ENCODE results near the gene DCTN3.
A peak's percentile ranks its signal among the peaks of the same experiment; 100 is the strongest.

DCTN3 gene

GRCh38 chr9:34653151-34654072 lies 33.1 kb upstream of the DCTN3 start:
- no peak for DNase-seq
- Histone ChIP-seq H3K9me3 (ENCODE audit: insufficient read depth, low read depth, low read length) (peaks cover 3% of the 10 kb centered on the region), H3K18ac (ENCODE audit: low read length) (no peak overlapping the region), H2BK120ac (ENCODE audit: insufficient read depth, low read length, poor library complexity) (no peak overlapping the region), H2BK12ac (ENCODE audit: low read length) (no peak overlapping the region), H2BK5ac (ENCODE audit: low read depth, low read length, poor library complexity) (no peak overlapping the region), H2AFZ (ENCODE audit: insufficient read depth, low read length, poor library complexity) (no peak overlapping the region), H3K14ac (ENCODE audit: low read length) (peak overlapping the region; percentile 6), H3K27ac (ENCODE audit: low read depth, low read length) (no peak overlapping the region), H3K4me2 (ENCODE audit: low read length) (no peak overlapping the region), H3K4me1 (ENCODE audit: control insufficient read depth in 1 of 2, insufficient read depth in 2 of 2, low read length in 2 of 2) (peaks cover 23 to 28% of the 10 kb centered on the region in 2 experiments), H3K4me3 (ENCODE audit: low read depth, low read length) (no peak overlapping the region), H4K8ac (ENCODE audit: low read depth, low read length) (no peak overlapping the region), H3K36me3 (ENCODE audit: control insufficient read depth in 1 of 2, insufficient read depth in 2 of 2, low read length in 2 of 2) (peaks cover 13% of the 10 kb centered on the region in 2 experiments), H2AK5ac (ENCODE audit: low read length) (no peak overlapping the region), H3K9ac (ENCODE audit: low read length) (no peak overlapping the region), H3K23ac (ENCODE audit: low read length) (no peak overlapping the region), H3K79me1 (ENCODE audit: low read length) (peaks cover 4% of the 10 kb centered on the region), H4K91ac (ENCODE audit: low read depth, low read length) (no peak overlapping the region), H3K79me2 (ENCODE audit: control insufficient read depth, insufficient read depth, low read length, poor library complexity) (no peaks in the 10 kb centered on the region), H4K12ac (ENCODE audit: low read depth, low read length) (no peak overlapping the region), H3K27me3 (ENCODE audit: insufficient read depth, low read length) (no peaks in the 10 kb centered on the region), H3K4ac (ENCODE audit: low read depth, low read length) (no peak overlapping the region)
- no CpG with 5 or more reads among the region's 11 CpGs for WGBS (ENCODE audit: extremely low coverage, insufficient coverage, insufficient read length)

GRCh38 chr9:34652602-34653000 lies 32.3 kb upstream of the DCTN3 start:
- H2AFZ ChIP-seq (ENCODE audit: insufficient read depth, low read length, poor library complexity) = no peak overlapping the region
- H4K12ac ChIP-seq (ENCODE audit: low read depth, low read length) = no peak overlapping the region
- peak overlapping the region; percentile 6 for H3K14ac ChIP-seq (ENCODE audit: low read length)
- H3K27me3 ChIP-seq (ENCODE audit: insufficient read depth, low read length) = no peaks in the 10 kb centered on the region
- no CpG with 5 or more reads among the region's 5 CpGs for WGBS (ENCODE audit: extremely low coverage, insufficient coverage, insufficient read length)
- H4K8ac ChIP-seq (ENCODE audit: low read depth, low read length) = peak overlapping the region; percentile 11
- no peak overlapping the region for H2BK5ac ChIP-seq (ENCODE audit: low read depth, low read length, poor library complexity)
- DNase-seq = no peak
- H3K79me2 ChIP-seq (ENCODE audit: control insufficient read depth, insufficient read depth, low read length, poor library complexity) = peaks cover 2% of the 10 kb centered on the region
- H3K79me1 ChIP-seq (ENCODE audit: low read length) = peaks cover 4% of the 10 kb centered on the region
- no peak overlapping the region for H3K23ac ChIP-seq (ENCODE audit: low read length)
- peaks cover 3% of the 10 kb centered on the region for H3K9me3 ChIP-seq (ENCODE audit: insufficient read depth, low read depth, low read length)
- H3K18ac ChIP-seq (ENCODE audit: low read length) = no peak overlapping the region
- H2BK12ac ChIP-seq (ENCODE audit: low read length) = no peak overlapping the region
- H2BK120ac ChIP-seq (ENCODE audit: insufficient read depth, low read length, poor library complexity) = no peak overlapping the region
- H3K4me1 ChIP-seq (ENCODE audit: control insufficient read depth in 1 of 2, insufficient read depth in 2 of 2, low read length in 2 of 2) = peaks cover 29 to 30% of the 10 kb centered on the region in 2 experiments
- no peak overlapping the region for H4K91ac ChIP-seq (ENCODE audit: low read depth, low read length)
- no peak overlapping the region for H3K4ac ChIP-seq (ENCODE audit: low read depth, low read length)
- H3K36me3 ChIP-seq (ENCODE audit: control insufficient read depth in 1 of 2, insufficient read depth in 2 of 2, low read length in 2 of 2) = peaks cover 15 to 17% of the 10 kb centered on the region in 2 experiments
- H3K27ac ChIP-seq (ENCODE audit: low read depth, low read length) = no peak overlapping the region
- no peak overlapping the region for H2AK5ac ChIP-seq (ENCODE audit: low read length)
- H3K4me2 ChIP-seq (ENCODE audit: low read length) = peak overlapping the region; percentile 53
- H3K9ac ChIP-seq (ENCODE audit: low read length) = no peak overlapping the region
- H3K4me3 ChIP-seq (ENCODE audit: low read depth, low read length) = peak overlapping the region; percentile 55

GRCh38 chr9:34651876-34652601 lies 31.7 kb upstream of the DCTN3 start, which contains the start of gene IL11RA:
TSS of gene IL11RA (plus strand) at chr9:34652185. CDS start at chr9:34655218, 3,033 bp downstream.
- Histone ChIP-seq H3K23ac (ENCODE audit: low read length) (no peak within 1 kb of the TSS), H2BK5ac (ENCODE audit: low read depth, low read length, poor library complexity) (peak within 1 kb of the TSS; percentile 11), H3K9ac (ENCODE audit: low read length) (no peak within 1 kb of the TSS), H4K91ac (ENCODE audit: low read depth, low read length) (peak within 1 kb of the TSS; percentile 62), H3K79me1 (ENCODE audit: low read length) (peaks cover 5% of the 10 kb centered on the region), H3K4me2 (ENCODE audit: low read length) (peak within 1 kb of the TSS; percentile 53), H3K27ac (ENCODE audit: low read depth, low read length) (peak within 1 kb of the TSS; percentile 30), H2AK5ac (ENCODE audit: low read length) (peak within 1 kb of the TSS; percentile 32), H3K4me3 (ENCODE audit: low read depth, low read length) (peak within 1 kb of the TSS; percentile 55), H3K36me3 (ENCODE audit: control insufficient read depth in 1 of 2, insufficient read depth in 2 of 2, low read length in 2 of 2) (peaks cover 15 to 17% of the 10 kb centered on the region in 2 experiments), H3K4ac (ENCODE audit: low read depth, low read length) (no peak within 1 kb of the TSS), H2BK120ac (ENCODE audit: insufficient read depth, low read length, poor library complexity) (peak within 1 kb of the TSS; percentile 18), H3K79me2 (ENCODE audit: control insufficient read depth, insufficient read depth, low read length, poor library complexity) (peaks cover 6% of the 10 kb centered on the region), H2AFZ (ENCODE audit: insufficient read depth, low read length, poor library complexity) (peak within 1 kb of the TSS; percentile 37), H3K9me3 (ENCODE audit: insufficient read depth, low read depth, low read length) (peaks cover 3% of the 10 kb centered on the region), H3K14ac (ENCODE audit: low read length) (peak within 1 kb of the TSS; percentile 34), H3K27me3 (ENCODE audit: insufficient read depth, low read length) (no peaks in the 10 kb centered on the region), H3K18ac (ENCODE audit: low read length) (peak within 1 kb of the TSS; percentile 17), H4K12ac (ENCODE audit: low read depth, low read length) (peak within 1 kb of the TSS; percentile 14), H3K4me1 (ENCODE audit: control insufficient read depth in 1 of 2, insufficient read depth in 2 of 2, low read length in 2 of 2) (peaks cover 34 to 36% of the 10 kb centered on the region in 2 experiments), H2BK12ac (ENCODE audit: low read length) (no peak within 1 kb of the TSS), H4K8ac (ENCODE audit: low read depth, low read length) (peak within 1 kb of the TSS; percentile 73)
- DNase-seq = peak; percentile 84 to 89
- WGBS (ENCODE audit: extremely low coverage, insufficient coverage, insufficient read length) = no CpG with 5 or more reads among the region's 24 CpGs

GRCh38 chr9:34651321-34651720 lies 31.0 kb upstream of the DCTN3 start:
- Histone ChIP-seq H3K36me3 (ENCODE audit: control insufficient read depth in 1 of 2, insufficient read depth in 2 of 2, low read length in 2 of 2) (peaks cover 15 to 17% of the 10 kb centered on the region in 2 experiments), H3K4me2 (ENCODE audit: low read length) (peak overlapping the region; percentile 53), H3K23ac (ENCODE audit: low read length) (no peak overlapping the region), H2AFZ (ENCODE audit: insufficient read depth, low read length, poor library complexity) (peak overlapping the region; percentile 32), H3K79me2 (ENCODE audit: control insufficient read depth, insufficient read depth, low read length, poor library complexity) (peaks cover 12% of the 10 kb centered on the region), H2AK5ac (ENCODE audit: low read length) (peak overlapping the region; percentile 32), H2BK12ac (ENCODE audit: low read length) (no peak overlapping the region), H3K14ac (ENCODE audit: low read length) (peak overlapping the region; percentile 34), H4K12ac (ENCODE audit: low read depth, low read length) (peak overlapping the region; percentile 14), H4K91ac (ENCODE audit: low read depth, low read length) (peak overlapping the region; percentile 62), H3K27ac (ENCODE audit: low read depth, low read length) (peak overlapping the region; percentile 30), H3K9ac (ENCODE audit: low read length) (no peak overlapping the region), H2BK120ac (ENCODE audit: insufficient read depth, low read length, poor library complexity) (peak overlapping the region; percentile 18), H4K8ac (ENCODE audit: low read depth, low read length) (peak overlapping the region; percentile 73), H2BK5ac (ENCODE audit: low read depth, low read length, poor library complexity) (peak overlapping the region; percentile 11), H3K4me1 (ENCODE audit: control insufficient read depth in 1 of 2, insufficient read depth in 2 of 2, low read length in 2 of 2) (peaks cover 35 to 37% of the 10 kb centered on the region in 2 experiments), H3K4ac (ENCODE audit: low read depth, low read length) (no peak overlapping the region), H3K9me3 (ENCODE audit: insufficient read depth, low read depth, low read length) (no peaks in the 10 kb centered on the region), H3K4me3 (ENCODE audit: low read depth, low read length) (no peak overlapping the region), H3K27me3 (ENCODE audit: insufficient read depth, low read length) (no peaks in the 10 kb centered on the region), H3K79me1 (ENCODE audit: low read length) (peaks cover 10% of the 10 kb centered on the region), H3K18ac (ENCODE audit: low read length) (no peak overlapping the region)
- no peak for DNase-seq
- WGBS (ENCODE audit: extremely low coverage, insufficient coverage, insufficient read length) = no CpG with 5 or more reads among the region's 4 CpGs
